K562 (cell line): ENCODE results near the gene SRPRA. TPM values are rescaled to one million over a fixed set of nuclear protein-coding genes. Genes with fewer than 3 reads are reported as not detected.
A peak's percentile ranks its signal among the peaks of the same experiment; 100 is the strongest.

ENCODE experiments used
- ATAC-seq: fragments of 200-7000 bp; cut with Tn5 transposase; 3 replicates; pipeline ENCODE4 v1.9.1; 2020; ENCODE audit warnings: moderate library complexity
- BruUV-seq: library from RNA; stranded (reverse); fragments of 400-500 nt; replicated peaks from 2 replicates; lab custom pipeline; 2021; lab: Mats Ljungman, UMichigan
- CTCF ChIA-PET: fragments of 300-600 bp; formaldehyde crosslinking; extraction: SDS; loops from one replicate; lab custom pipeline; 2021; ENCODE audit warnings: low intra/inter-chr PET ratio; lab: Yijun Ruan, JAX
- POLR2A ChIA-PET: fragments of 300-600, 350-650 bp; sonication (Branson Sonifier 250); formaldehyde crosslinking; extraction: SDS; loops from one replicate; lab custom pipeline; 2021; ENCODE audit warnings: antibody characterized with exemption, inconsistent platforms; lab: Yijun Ruan, JAX
- DNase-seq, 4 experiments: peaks; one replicate each; pipeline versions ENCODE4 v3.0.0 to v3.0.0-alpha.2; 2011 to 2018; ENCODE audit warnings: low spot score in 3 of 4, mixed read lengths in 3 of 4; ENCODE audit errors: extremely low read depth in 1 of 4
- FAIRE-seq: peaks from 2 replicates; lab custom pipeline; 2011; peaks lifted over from hg19 to GRCh38; lab: Jason Lieb, UNC
- H2AFZ ChIP-seq: 2 replicates; pipeline ENCODE4 v1.6.0; 2011; ENCODE audit warnings: low read depth, low read length, control low read depth, inconsistent platforms
- H3K27ac ChIP-seq: fragments of 200-600 bp; 3 replicates; pipeline ENCODE4 v1.8.0; 2011; ENCODE audit warnings: low read depth, mild to moderate bottlenecking, control low read depth, inconsistent platforms, low read length, moderate library complexity, mixed read lengths; ENCODE audit errors: extremely low read depth
- H3K27me3 ChIP-seq, 2 experiments: fragments of 300-600 bp in 1 of 2; 2 replicates in 1 of 2; 3 replicates in 1 of 2; pipeline versions ENCODE4 v1.6.0 to v1.8.0; 2011; ENCODE audit warnings: inconsistent platforms in 2 of 2, low read length in 2 of 2, mild to moderate bottlenecking in 1 of 2, mixed read lengths in 1 of 2, moderate library complexity in 1 of 2; ENCODE audit not compliant: control insufficient read depth in 2 of 2, insufficient read depth in 2 of 2
- H3K36me3 ChIP-seq: fragments of 300-600 bp; 3 replicates; pipeline ENCODE4 v1.8.0; 2011; ENCODE audit warnings: mild to moderate bottlenecking, low read length, inconsistent platforms; ENCODE audit not compliant: control insufficient read depth, insufficient read depth
- H3K4me1 ChIP-seq, 2 experiments: fragments of 200-600 bp in 1 of 2; replicated peaks in 1 of 2; 2 replicates in 1 of 2; 3 replicates in 1 of 2; pipeline versions ENCODE4 v1.5.1 to v1.8.0; 2011; ENCODE audit warnings: inconsistent platforms in 2 of 2, low read length in 2 of 2, mild to moderate bottlenecking in 1 of 2, mixed read lengths in 1 of 2, moderate library complexity in 1 of 2; ENCODE audit not compliant: control insufficient read depth in 2 of 2, insufficient read depth in 2 of 2
- H3K4me2 ChIP-seq: 2 replicates; pipeline ENCODE4 v1.6.1; 2011; ENCODE audit warnings: low read length, control low read depth, inconsistent platforms, mixed read lengths; ENCODE audit not compliant: insufficient read depth
- H3K4me3 ChIP-seq: fragments of 200-600 bp; sonication (generic), shearing (Covaris generic); 2 replicates; pipeline ENCODE4 v1.5.1; 2016; ENCODE audit warnings: control low read depth, inconsistent platforms
- H3K79me2 ChIP-seq: fragments of 200-600 bp; 3 replicates; pipeline ENCODE4 v1.8.0; 2011; ENCODE audit warnings: low read length, inconsistent platforms; ENCODE audit not compliant: control insufficient read depth, insufficient read depth
- H3K9ac ChIP-seq, 2 experiments: 2 replicates each; pipeline versions ENCODE4 v1.6.0 to v1.6.1; 2011; ENCODE audit warnings: low read depth in 2 of 2, low read length in 2 of 2, control low read depth in 1 of 2, inconsistent platforms in 1 of 2, mild to moderate bottlenecking in 1 of 2, mixed read lengths in 1 of 2; ENCODE audit not compliant: insufficient read depth in 1 of 2
- H3K9me1 ChIP-seq: one replicate; pipeline ENCODE4 v1.6.0; 2011; ENCODE audit warnings: inconsistent platforms, mild to moderate bottlenecking, low read length, moderate library complexity; ENCODE audit not compliant: control insufficient read depth, insufficient read depth
- H3K9me3 ChIP-seq: replicated peaks from 2 replicates; pipeline ENCODE4 v1.5.1; 2011; ENCODE audit warnings: low read depth, low read length, inconsistent platforms; ENCODE audit not compliant: control insufficient read depth, insufficient read depth
- H4K20me1 ChIP-seq: replicated peaks from 2 replicates; pipeline ENCODE4 v1.6.1; 2011; ENCODE audit warnings: low read length, inconsistent platforms, mixed read lengths; ENCODE audit not compliant: control insufficient read depth, insufficient read depth
- ARID3A ChIP-seq: IDR thresholded peaks from 2 replicates; pipeline ENCODE4 v1.6.1; 2012; ENCODE audit warnings: low read depth, low read length, improper control_type of control experiment, borderline replicate concordance
- ARID3B ChIP-seq: fragments of 250-450 bp; sonication (Bioruptor Pico); IDR thresholded peaks from 2 replicates; pipeline ENCODE4 v1.4.0; 2020; ENCODE audit warnings: borderline replicate concordance
- ATF3 ChIP-seq, 2 experiments: fragments of 450-650 bp in 1 of 2; sonication (generic) in 1 of 2; formaldehyde crosslinking in 1 of 2; IDR thresholded peaks in 1 of 2; conservative IDR thresholded peaks in 1 of 2; 2 replicates each; pipeline versions ENCODE4 v1.6.1 to v1.8.1; 2016 to 2023; ENCODE audit warnings: mild to moderate bottlenecking in 2 of 2, moderate library complexity in 2 of 2, inconsistent platforms in 1 of 2, missing genetic modification reagents in 1 of 2
- ATF7 ChIP-seq: fragments of 450-650 bp; IDR thresholded peaks from 2 replicates; pipeline ENCODE4 v1.7.1; 2014; ENCODE audit warnings: mild to moderate bottlenecking, moderate library complexity
- CEBPG ChIP-seq, 3 experiments: fragments of 200-800 bp in 1 of 3; sonication (Bioruptor generic) in 1 of 3; sonication (generic) in 1 of 3; formaldehyde crosslinking in 1 of 3; IDR thresholded peaks in 2 of 3; conservative IDR thresholded peaks in 1 of 3; 2 replicates each; pipeline versions ENCODE4 v1.6.1 to v1.8.0; 2016 to 2022; ENCODE audit warnings: missing compliant biosample characterization in 2 of 3, missing genetic modification characterization in 2 of 3, mild to moderate bottlenecking in 1 of 3, missing genetic modification reagents in 1 of 3
- CTCFL ChIP-seq: IDR thresholded peaks from 2 replicates; pipeline ENCODE4 v1.6.1; 2011; ENCODE audit warnings: borderline replicate concordance, low read depth, mild to moderate bottlenecking, moderate library complexity, low read length; ENCODE audit not compliant: insufficient read depth, poor library complexity, severe bottlenecking
- ELK1 ChIP-seq: sonication (generic); formaldehyde crosslinking; IDR thresholded peaks from 2 replicates; pipeline ENCODE4 v1.8.1; 2022; ENCODE audit warnings: missing genetic modification reagents
- HIVEP1 ChIP-seq: fragments of 250-450 bp; sonication (Bioruptor Pico); IDR thresholded peaks from 2 replicates; pipeline ENCODE4 v1.4.0; 2020; ENCODE audit warnings: mild to moderate bottlenecking
- MED1 ChIP-seq: sonication (generic); formaldehyde crosslinking; IDR thresholded peaks from 2 replicates; pipeline ENCODE4 v1.8.1; 2023; ENCODE audit warnings: missing genetic modification reagents, borderline replicate concordance
- POLR2G ChIP-seq: fragments of 200-400 bp; formaldehyde crosslinking; IDR thresholded peaks from 2 replicates; pipeline ENCODE4 v1.6.1; 2017; ENCODE audit warnings: low read depth, mild to moderate bottlenecking, antibody characterized with exemption, low read length, moderate library complexity
- ZNF584 ChIP-seq: fragments of 200-800 bp; sonication (Bioruptor generic); IDR thresholded peaks from 2 replicates; pipeline ENCODE4 v1.6.1; 2016; ENCODE audit warnings: low read depth, mild to moderate bottlenecking, missing genetic modification characterization, missing compliant biosample characterization
- WGBS: fragments of 100-300 bp; shearing (Covaris generic); methylation state at CpG from one replicate; pipeline ENCODE4 v1.1.6; 2016; ENCODE audit warnings: low coverage, mixed read lengths; ENCODE audit not compliant: insufficient coverage; ENCODE audit errors: missing lambda C conversion rate; 5-methylcytosine and 5-hydroxymethylcytosine counted together
- in situ Hi-C: fragments of 300-500 bp; cut with MboI; formaldehyde crosslinking; loops from 4 replicates; pipeline ENCODE4 v1.15.0; 2018; ENCODE audit warnings: inconsistent platforms, mixed read lengths
- intact Hi-C: fragments of 100-400 bp; cut with micrococcal nuclease; formaldehyde crosslinking; loops from 2 replicates; pipeline ENCODE4 v1.14.2; 2022
- polyA plus RNA-seq, 8 experiments: library from polyadenylated mRNA; depleted of rRNA in 4 of 8; stranded (reverse) in 5 of 8; unstranded in 3 of 8; fragments of >200 nt; fragmentation: Nextera tagmentation in 2 of 8; fragmentation: Illumina TruSeq in 1 of 8; extraction: Ambion mirVana in 2 of 8; extraction: Trizol in 1 of 8; gene quantifications; 2 replicates each; pipeline versions ENCODE4 v1.2.1 to v1.2.3, GENCODE V29; 2011 to 2014; ENCODE audit warnings: inconsistent platforms in 1 of 8, missing spikeins in 1 of 8
- total RNA-seq, 7 experiments: library from RNA; depleted of rRNA in 6 of 7; stranded (reverse); fragments of >200 nt in 6 of 7; fragmentation: Illumina TruSeq in 2 of 7; extraction: Trizol in 2 of 7; gene quantifications; 2 replicates each; pipeline versions ENCODE4 v1.2.1 to v1.2.3, GENCODE V29; 2011 to 2021; ENCODE audit warnings: low replicate concordance in 1 of 7

The SRPRA gene
- total and polyA plus RNA-seq, 9 of the 15 experiments (the other 6 are each of a cell fraction or from before 2014, with no cell fraction given) = 33.5 to 124 (median 80.0) TPM

- FAIRE-seq = no peak
- ATAC-seq = no peak
- no peaks in the 10 kb centered on the region for H3K9me1 ChIP-seq
- no peaks in the 10 kb centered on the region for H3K9me3 ChIP-seq
- peak overlapping the region; percentile 93 for H3K4me3 ChIP-seq
- in situ Hi-C loops (no loop called here), intact Hi-C loops (loop anchor here (2.0 kb wide), 1 partner anchor 57 kb away; the partner anchor contains the start of genes FAM118B and RPUSD4)
- H3K4me1 ChIP-seq = peaks cover 4 to 11% of the 10 kb centered on the region in 2 experiments; a peak in 3 of 5 replicates
- ChIA-PET CTCF (no interaction called here), POLR2A (interaction anchor here (0.7 to 2.5 kb wide), 4 partner anchors 8 to 94 kb away, joined by 3 to 14 read pairs (median 9); no protein-coding TSS in a partner anchor)
- H3K27me3 ChIP-seq = no peaks in the 10 kb centered on the region; a peak in 1 of 5 replicates
- H3K27ac ChIP-seq = peak overlapping the region; percentile 96
- H4K20me1 ChIP-seq = no peaks in the 10 kb centered on the region
- peak in 1 of 4 experiments; percentile 20 for DNase-seq
- 36% methylated on average over 6 of the region's 6 CpGs for WGBS
- TSS peak; percentile 56 for BruUV-seq
- H3K36me3 ChIP-seq = peaks cover 77% of the 10 kb centered on the region
- peaks cover 51% of the 10 kb centered on the region for H3K79me2 ChIP-seq
- peak overlapping the region; percentile 97 to 99 for H3K9ac ChIP-seq
- H3K4me2 ChIP-seq = peak overlapping the region; percentile 97
- H2AFZ ChIP-seq = no peak overlapping the region
- TF ChIP-seq POLR2G = no peak
- no peak for TF ChIP-seq CTCFL
- no peak for TF ChIP-seq ARID3A
- TF ChIP-seq ELK1 (CRISPR knock-in tag) = no peak
- TF ChIP-seq CEBPG (CRISPR knock-in tag; IDR thresholded peaks at IDR 0.05) = no peak
- 0 out of 4 replicates have a peak, but pooled peaks of 1 of the 2 experiments have one; percentile 21 for TF ChIP-seq CEBPG (tag; conservative IDR thresholded peaks at IDR 0.05 in 1 of 2, IDR thresholded peaks at IDR 0.05 in 1 of 2)
- TF ChIP-seq MED1 = no peak
- no peak for TF ChIP-seq ZNF584 (CRISPR knock-in tag)
- TF ChIP-seq ARID3B (CRISPR knock-in tag) = no peak
- TF ChIP-seq ATF7 = peak; percentile 63; the same call in 1 of the 2 replicates
- TF ChIP-seq HIVEP1 = no peak
- peak; percentile 80 for TF ChIP-seq ATF3 (IDR thresholded peaks at IDR 0.05)
- no peak for TF ChIP-seq ATF3 (CRISPR knock-in tag; conservative IDR thresholded peaks at IDR 0.05)
Measured at GRCh38 chr11:126267650-126268049, 1.0 kb downstream of the SRPRA start.
